GM20000 (cell line): ENCODE data around the gene JARID2.

Experiments used
- DNase-seq: peaks from one replicate; pipeline ENCODE4 v3.0.0; 2012; ENCODE audit warnings: low spot score
- CTCF ChIP-seq: IDR thresholded peaks from 2 replicates; pipeline ENCODE4 v1.5.1; 2012; ENCODE audit warnings: mild to moderate bottlenecking, control low read depth; ENCODE audit errors: extremely low read depth, missing control alignments

JARID2 gene

GRCh38 chr6:15385521-15385920 lies 139.7 kb downstream of the JARID2 start:
- no peak for DNase-seq
- no peak for TF ChIP-seq CTCF

- TF ChIP-seq CTCF = no peak
- DNase-seq = no peak
These were observed 140.4 kb downstream of the JARID2 start for GRCh38 chr6:15386110-15386755.

- no peak for DNase-seq
- TF ChIP-seq CTCF = no peak
These were observed 140.9 kb downstream of the JARID2 start for GRCh38 chr6:15386756-15387112.

- DNase-seq = no peak
These were observed 141.2 kb downstream of the JARID2 start for GRCh38 chr6:15387118-15387517.

GRCh38 chr6:15389084-15389764 lies 143.4 kb downstream of the JARID2 start:
- DNase-seq = no peak
- TF ChIP-seq CTCF = no peak

More at GRCh38 chr6:15387118-15387517, 141.2 kb downstream of the JARID2 start:
- TF ChIP-seq CTCF = no peak

GRCh38 chr6:15389765-15390723 lies 144.2 kb downstream of the JARID2 start:
- peak; percentile 38 for TF ChIP-seq CTCF
- peak; percentile 47 for DNase-seq

- DNase-seq = no peak
- TF ChIP-seq CTCF = no peak
These were observed 145.6 kb downstream of the JARID2 start for GRCh38 chr6:15391500-15391899.
